CD4-positive, alpha-beta T cell treated with Interleukin-6 for 4 hours (primary cell): Measurements from ENCODE around the gene EXOC2.

Experiments
- DNase-seq: peaks from one replicate; pipeline ENCODE4 v3.0.0-alpha.2; 2020; ENCODE audit warnings: mixed read lengths

EXOC2 gene

GRCh38 chr6:513961-514360, 179.0 kb downstream of the EXOC2 start:
- no peak for DNase-seq

DNA sequence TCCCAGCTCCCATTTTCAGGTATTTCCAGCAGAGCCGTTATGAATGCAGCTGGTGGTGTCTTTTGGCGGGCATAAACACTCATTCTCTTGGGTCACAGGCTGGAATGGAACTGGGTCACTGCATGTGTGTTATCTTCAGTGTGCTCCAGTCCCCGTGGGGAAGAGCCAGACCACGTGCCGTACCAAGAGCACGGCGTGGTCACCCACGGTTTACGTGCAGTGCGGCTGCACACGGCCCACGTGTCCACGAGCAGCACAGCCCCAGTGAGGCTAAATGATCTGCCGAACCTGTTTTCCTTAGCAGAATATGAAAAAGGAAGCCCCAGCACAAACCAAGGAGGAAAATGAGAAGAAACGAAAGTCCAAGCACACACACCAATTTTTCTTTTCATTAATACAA, 179.9 kb downstream of the EXOC2 start:
- no peak for DNase-seq

DNA sequence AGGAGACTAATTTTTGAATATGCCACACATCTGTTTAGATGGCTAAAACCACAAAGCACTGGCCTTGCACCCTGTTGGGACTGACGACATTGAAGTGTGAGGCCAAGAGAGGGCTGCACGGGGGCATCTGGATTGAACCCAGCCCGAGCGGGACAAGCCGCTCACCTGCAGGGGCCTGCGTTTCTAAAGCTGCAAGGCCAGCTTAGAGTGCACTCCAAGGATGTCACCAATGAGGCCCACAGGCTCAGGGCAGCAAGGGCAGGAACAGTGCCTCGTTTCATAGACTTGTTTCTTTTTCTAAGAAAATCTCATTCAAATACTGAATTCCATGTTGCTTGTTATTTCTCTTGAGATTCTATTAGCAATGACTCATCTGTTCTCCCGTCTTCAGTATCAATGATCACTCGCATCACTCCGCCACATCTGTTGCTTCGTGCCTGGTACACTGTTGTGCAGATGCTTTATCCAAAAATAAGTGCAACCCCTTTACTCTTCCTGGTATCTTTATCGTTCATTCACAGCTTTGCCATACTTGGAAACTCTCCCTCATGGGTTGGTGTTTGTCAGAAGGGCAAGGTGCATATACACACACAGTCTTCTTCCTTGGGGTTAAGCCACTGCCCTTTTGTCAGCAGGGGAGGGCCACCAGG, 181.3 kb downstream of the EXOC2 start:
- DNase-seq = no peak

GRCh38 chr6:509676-510075, 183.3 kb downstream of the EXOC2 start:
- DNase-seq = no peak

DNA sequence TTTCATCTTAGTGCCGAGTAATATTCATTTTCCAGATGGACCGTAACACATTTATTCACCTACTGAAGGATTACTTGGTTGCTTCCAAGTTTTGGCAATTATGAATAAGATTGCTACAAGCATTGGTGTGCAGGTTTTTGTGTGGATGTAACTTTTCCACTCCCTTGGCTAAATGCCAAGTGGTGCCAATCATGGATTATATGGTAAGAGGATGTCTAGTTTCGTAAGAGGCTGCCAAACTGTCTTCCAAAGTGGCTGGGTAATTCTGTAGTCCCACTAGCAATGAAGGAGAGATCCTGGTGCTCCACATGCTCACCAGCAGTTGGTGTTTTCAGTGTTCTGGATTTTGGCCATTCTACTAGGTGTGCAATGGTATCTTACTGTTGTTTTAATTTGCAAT, 184.3 kb downstream of the EXOC2 start:
- no peak for DNase-seq

- no peak for DNase-seq
Observed at GRCh38 chr6:508006-508405, 184.9 kb downstream of the EXOC2 start.

DNA sequence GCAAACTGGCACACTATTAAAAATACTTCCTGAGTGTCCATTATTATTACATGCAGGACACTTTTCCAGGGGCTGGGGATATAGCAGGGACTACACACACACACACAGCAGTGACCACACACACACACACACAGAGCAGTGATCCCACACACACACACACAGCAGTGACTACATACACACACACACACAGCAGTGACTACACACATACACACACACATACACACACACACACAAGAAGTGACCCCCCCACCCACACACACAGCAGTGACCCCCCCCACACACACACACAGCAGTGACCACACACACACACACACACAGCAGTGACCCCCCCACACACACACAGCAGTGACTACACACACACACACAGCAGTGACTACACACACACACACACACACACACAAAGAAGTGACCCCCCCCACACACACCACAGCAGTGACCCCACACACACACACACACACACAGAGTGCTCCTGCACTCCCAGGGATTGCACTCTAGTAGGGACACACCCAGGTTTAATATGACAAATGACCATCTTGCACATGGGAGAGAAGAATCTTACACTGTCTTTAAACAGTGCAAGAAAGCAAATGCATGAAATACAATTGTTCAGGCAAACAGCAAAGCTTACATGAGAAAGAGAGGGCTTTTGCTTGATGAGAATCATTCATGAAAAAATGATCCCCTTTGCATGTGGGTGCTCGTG, 185.9 kb downstream of the EXOC2 start:
- no peak for DNase-seq

DNA sequence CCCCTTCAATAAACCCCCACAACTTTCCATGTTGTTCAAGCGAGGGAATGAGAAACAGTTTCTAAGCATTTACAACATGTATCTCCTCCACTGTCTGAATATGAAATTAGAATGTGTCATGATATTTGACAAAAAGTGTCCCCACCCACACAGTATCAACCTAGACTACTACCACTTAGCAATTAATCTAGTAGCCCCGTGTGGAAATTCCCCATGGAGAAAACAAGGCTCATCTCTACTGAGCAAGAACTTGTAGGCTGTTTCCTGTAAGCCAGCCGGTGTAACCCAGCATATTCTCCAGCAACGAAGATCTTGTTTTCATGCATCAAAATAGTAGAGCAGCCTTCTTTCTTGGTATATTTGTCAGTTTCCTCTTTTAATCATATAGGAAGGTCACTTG, 186.4 kb downstream of the EXOC2 start:
- no peak for DNase-seq

GRCh38 chr6:505374-505773, 187.6 kb downstream of the EXOC2 start:
- DNase-seq = no peak

- DNase-seq = no peak
Observed at GRCh38 chr6:504446-504980, 188.4 kb downstream of the EXOC2 start.

DNA sequence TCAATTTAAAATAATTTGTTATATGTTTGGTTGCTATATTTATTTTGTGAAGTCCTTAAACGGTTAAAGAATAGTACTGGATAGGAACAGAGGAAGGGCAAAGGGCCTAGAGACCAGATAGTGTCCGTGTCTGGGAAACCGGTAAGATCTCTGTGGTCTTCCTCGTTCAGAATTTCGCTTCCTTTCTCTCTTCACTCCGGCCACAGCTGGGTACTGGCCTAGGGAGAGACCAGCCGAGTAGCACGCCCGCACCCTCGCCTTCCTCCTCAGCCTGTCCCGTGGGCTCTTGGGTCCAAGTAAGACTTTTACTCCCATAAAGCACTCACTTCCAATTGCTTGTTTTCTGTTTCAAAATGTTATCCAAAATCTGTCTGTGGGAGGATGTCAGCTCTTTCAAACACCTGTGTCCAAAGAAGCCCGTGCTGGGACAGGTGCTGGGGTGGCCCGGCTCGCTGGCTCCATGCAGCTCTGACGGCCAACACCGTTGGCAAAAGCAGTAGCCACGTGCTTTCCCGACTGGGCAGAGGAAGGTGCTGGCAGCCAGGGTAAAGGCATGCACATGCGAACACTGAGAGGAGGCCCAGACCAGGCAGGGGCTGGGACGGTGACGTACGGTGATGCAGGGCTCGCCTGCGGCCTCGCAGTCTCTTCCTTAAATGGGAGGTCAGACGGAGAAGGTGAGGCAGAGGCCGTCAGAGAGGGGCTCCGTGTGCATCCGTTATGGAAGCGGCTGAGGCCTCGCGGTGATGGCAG, 189.2 kb downstream of the EXOC2 start:
- DNase-seq = no peak

DNA sequence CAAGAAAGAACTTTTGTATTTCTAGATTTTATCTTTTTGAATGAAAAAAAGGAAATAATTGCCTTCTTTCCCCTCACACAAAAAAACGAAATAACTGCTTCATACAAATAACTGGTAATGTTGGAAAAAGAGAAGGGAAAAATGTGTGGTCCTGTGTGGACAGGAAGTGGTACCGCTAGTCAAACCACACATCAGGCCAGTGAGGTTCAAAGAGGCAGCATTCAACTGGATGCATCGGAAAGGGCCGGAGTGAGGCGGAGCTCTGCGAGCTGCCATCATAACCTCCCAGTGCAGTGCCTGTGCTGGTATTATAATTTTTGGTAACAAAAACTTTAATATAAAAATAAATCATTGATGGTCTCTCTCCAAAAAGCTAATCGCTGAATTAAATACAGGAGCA, 190.2 kb downstream of the EXOC2 start:
- DNase-seq = no peak

- peak; percentile 65 for DNase-seq
Observed at GRCh38 chr6:501891-502601, 190.9 kb downstream of the EXOC2 start.

- peak; percentile 39 for DNase-seq
Observed at GRCh38 chr6:499617-500016, 193.3 kb downstream of the EXOC2 start.

GRCh38 chr6:498795-499231, 194.1 kb downstream of the EXOC2 start:
- DNase-seq = peak; percentile 41

GRCh38 chr6:497258-497657, 195.7 kb downstream of the EXOC2 start:
- no peak for DNase-seq

- DNase-seq = no peak
Observed at GRCh38 chr6:496649-497048, 196.3 kb downstream of the EXOC2 start.

- DNase-seq = no peak
Observed at GRCh38 chr6:494394-494793, 198.5 kb downstream of the EXOC2 start.

GRCh38 chr6:493840-494239, 199.1 kb downstream of the EXOC2 start:
- DNase-seq = no peak

GRCh38 chr6:492816-493414, 200.0 kb downstream of the EXOC2 start:
- DNase-seq = no peak

- no peak for DNase-seq
Observed at GRCh38 chr6:492178-492577, 200.8 kb downstream of the EXOC2 start.

GRCh38 chr6:491233-491632, 201.7 kb downstream of the EXOC2 start:
- DNase-seq = peak; percentile 65
